ENCODE data around the gene TFAM.

The TFAM gene

DNA sequence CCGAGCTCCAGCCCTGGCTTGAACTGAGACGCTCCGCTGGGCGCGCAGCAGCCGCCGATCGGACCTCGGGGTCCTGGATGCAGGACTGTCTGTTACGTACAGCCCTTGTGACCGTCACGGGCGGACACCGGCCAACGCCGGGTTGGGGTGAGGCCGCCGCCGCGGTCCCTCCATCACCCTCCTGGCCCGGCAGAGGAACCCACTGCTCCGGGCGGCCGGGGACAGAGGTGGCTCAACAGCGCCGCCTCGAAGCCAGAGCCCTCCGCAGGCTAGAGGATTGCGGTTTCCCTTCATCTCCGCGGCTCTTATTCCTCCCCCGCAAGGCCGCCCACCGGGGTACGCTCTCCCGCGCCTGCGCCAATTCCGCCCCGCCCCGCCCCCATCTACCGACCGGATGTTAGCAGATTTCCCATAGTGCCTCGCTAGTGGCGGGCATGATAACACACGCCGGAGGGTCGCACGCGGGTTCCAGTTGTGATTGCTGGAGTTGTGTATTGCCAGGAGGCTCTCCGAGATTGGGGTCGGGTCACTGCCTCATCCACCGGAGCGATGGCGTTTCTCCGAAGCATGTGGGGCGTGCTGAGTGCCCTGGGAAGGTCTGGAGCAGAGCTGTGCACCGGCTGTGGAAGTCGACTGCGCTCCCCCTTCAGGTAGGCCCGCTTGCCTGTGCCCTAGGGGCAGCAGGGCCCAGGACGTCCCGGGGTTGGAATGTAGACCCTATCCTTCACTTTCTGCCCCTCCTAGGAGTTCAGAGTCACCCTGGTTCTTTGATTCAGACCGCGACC, at the start of gene TFAM:
Gene TFAM (plus strand): TSS at position 412 of the 785 bp plus-strand sequence. CDS start 138 bp downstream, at position 550.
- no peak for FAIRE-seq

DNA sequence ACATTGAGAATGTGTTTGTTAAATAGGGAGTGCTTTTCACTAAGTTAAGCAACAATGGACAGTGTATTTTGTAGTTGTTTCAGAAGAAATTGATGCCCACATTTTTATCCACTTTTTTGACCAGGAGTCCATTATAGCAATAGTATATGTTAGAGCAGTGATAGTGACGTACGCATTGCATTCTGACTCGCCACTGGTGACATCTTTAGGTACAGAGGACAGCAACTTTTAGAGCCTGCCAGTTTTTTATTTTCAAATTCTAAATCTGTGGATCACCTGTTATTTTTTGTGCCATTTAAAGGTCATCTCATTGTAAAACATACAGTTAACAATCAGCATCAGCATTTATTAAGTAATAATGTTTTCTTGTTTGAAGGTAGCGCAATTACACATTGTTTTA, 49.0 kb upstream of the TFAM start:
- FAIRE-seq: no peak

DNA sequence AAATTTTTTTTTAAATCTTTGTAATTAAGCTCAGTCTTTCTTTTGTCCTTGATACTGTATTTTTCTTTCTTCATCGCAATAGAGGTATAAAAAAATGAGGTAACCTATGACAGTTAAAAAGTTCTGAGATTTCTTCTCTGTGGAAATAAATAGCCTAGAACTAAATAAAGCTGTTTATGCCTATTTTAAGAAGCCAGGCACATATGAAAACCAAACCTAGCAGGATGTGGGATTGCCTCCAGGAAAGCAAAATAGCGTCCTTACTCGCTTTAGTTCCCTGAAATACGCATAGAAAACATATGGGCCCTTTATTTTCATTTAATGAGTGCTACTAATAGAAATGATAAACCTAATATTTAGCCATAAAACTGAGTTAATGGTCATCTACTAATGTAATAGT, 43.8 kb upstream of the TFAM start:
- no peak for FAIRE-seq

DNA sequence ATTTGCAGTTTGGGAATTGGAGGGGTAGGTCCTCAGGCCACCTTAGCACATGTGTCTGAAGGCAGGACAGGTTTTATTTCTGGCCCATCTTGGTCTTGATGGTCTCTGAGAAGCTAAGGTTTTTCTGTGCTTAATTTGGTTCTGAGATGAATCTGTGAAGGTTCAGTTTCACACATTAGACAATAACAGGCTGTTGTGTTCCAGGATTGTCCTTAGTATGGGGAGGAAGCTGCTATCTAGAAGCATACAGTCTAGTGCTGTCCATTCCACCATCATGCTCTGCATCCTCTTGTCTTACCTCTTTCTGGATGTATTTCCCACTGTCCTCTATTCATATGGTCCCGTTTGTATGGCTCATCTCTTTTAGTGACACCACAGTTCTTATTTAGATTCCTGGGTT, 43.3 kb upstream of the TFAM start:
- no peak for FAIRE-seq

DNA sequence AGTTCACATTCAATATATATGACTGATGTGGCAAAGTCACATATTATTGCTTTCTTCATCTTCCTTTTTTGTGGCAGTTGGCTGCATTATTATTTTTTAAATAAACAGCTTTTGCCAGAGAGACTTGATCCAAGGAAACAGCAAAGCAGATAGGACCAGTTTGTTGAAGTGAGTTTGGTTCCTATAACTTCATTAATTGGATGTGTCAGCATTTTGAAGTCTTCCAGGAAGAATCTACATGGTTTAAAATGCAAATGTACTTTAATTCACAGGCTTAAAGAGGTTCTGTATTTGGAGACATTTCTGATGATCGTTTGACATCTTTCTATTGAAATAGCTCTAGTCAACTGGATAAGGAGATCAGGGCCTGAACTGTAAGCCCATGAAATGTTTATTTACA, 37.2 kb upstream of the TFAM start:
- FAIRE-seq: no peak

DNA sequence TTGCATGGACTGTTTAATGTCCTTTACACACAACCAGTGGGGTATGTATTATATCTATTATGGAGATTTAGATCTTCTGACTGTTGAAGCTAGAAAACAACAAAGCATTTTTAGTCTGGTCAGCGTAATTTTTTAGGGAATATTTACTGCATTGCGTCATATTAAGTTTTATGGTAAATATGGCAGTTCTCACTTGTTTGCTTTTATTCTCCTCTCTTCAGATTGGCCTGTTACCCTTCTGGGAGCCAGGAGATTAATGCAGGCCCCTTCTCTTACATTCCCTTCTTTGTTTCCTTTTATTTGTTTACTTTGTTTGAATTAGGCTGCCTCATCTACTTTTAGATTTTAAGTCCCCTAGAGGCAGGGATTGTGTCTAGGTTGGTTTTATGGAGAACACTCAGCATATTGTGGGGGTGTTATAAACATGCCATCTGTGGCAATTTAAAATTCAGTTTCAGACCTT, 36.6 kb upstream of the TFAM start:
- no peak for FAIRE-seq

DNA sequence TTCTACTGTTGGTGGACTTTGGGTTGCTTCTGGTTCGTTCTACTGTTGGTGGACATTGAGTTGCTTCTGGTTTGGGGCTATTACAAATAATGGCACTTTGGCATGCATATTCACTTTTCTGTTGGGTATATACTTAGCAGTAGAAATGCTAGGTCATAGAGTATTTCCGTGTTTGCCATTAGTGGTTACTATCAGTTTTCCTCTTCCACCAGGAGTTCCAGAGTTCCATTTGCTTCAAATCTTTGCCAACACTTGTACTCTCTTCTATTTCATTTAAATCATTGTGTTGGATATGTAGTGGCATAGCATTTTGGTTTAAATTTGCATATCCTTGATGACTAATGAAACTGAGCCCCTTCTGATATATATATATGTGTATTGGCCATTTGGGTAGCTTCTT, 35.2 kb upstream of the TFAM start:
- no peak for FAIRE-seq

DNA sequence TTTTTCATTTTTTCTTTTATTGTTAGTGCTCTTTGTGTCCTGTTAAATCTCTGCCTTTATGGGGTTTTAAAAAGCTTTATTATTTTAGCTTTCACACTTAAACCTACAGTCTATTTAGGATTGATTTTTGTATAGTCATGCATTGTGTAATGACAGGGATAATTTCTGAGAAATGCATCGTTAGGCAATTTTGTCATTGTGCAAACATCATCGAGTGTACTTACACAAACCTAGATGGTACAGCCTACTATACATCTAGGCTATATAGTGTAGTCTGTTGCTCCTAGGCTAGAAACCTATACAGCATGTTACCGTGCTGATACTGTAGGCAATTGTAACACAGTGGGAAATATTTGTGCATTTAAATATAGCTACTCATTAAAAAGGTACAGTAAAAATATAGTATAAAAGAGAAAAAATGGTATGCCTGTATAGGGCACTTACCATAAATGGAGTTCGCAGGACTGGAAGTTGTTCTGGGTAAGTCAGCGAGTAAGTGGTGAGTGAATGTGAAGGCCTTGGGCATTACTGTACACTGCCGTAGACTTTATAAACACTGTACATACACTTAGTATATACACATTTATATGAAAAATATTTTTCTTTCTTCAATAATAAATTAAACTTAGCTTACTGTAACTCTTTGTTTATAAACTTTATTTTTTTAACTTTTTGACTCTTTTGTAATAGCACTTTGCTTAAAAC, 34.4 kb upstream of the TFAM start:
- no peak for FAIRE-seq

DNA sequence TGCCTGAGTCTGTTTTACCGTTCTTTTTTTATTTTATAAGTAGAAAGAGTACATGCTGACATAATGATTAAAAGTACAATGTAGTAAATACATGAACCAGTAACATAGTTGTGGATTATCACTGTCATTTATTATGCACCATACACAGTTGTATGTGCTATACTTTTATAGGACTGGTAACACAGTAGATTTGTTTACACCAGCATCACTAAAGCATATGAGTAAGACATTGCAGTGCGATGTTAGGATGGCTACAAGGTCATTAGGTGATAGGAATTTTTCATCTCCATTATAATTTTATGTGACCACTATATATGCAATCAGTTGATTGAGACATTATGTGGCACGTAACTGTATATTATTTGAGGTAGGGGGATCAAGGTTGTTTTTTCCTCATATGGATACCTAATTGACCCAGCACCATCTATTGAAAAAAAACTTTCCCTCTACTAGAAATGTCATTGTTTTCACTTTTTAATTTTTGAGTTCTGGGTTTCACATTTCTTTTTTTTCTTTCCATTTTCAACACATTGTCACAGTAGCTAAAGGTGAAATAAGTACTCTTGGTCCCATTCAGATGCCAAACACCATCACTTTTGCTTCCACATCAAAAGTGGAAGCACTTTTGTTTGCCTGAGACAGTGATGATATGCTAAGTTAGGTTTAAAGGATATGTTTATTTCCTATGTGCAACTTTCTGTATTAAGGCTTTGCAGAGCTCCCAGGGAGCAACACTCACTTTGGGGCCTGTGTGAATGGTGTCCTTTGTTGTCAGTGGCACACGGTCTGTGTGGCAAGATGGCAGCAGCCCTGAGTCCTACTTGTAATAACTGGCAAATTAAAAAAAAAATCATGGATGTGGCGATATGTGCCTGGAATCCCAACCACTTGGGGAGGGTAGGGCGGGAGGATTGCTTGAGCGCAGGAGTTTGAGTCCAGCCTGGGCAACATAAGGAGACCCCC, 33.3 kb upstream of the TFAM start:
- no peak for FAIRE-seq

DNA sequence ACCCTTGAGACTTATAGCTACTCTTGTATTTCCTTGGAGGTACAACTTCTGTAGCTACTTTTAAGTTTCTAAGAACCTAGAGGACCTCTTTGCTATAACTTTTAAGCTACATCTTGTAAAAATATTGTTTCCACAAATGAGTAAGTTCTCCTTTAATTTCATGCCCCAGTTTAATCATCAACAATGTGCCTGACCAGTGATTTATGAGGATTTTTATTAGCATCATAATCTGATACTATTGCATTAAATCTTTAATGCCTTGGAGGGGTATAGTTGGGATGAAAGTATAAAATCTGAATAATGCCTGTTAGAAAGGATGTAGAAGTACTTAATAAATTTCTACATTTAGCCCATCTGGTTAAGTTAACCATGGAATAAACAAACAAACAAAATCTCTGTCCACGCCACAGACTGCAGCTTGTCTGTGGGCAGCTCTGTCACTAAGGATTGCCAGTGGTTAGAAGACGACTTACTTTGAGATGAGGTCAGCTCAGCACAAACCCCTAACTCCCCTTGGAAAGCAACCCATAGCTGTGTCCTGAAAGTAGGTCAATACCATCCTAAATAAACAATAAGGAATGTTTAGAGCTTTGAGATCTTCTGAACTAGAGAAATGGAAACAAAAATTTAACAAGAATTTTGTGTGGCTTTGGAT, 32.1 kb upstream of the TFAM start:
- no peak for FAIRE-seq

DNA sequence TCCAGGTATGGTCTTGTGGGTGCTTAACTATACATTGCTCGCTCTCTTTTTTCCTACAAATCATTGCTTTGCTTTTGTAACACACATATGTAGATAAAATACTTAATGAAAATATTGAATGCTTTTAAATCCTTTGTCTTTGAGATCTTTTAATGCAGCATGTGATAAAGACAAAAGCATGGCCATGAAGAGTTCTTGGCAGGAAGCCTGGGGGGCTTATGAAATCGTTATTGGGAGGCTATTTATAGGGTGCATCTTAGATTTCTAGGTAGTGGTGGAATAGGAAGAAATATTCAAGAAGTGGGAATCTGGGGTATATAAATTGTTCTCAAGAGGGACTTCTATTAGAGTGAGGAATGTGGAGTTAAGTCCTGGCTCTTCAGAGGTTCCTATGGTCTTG, 28.5 kb upstream of the TFAM start:
- no peak for FAIRE-seq

DNA sequence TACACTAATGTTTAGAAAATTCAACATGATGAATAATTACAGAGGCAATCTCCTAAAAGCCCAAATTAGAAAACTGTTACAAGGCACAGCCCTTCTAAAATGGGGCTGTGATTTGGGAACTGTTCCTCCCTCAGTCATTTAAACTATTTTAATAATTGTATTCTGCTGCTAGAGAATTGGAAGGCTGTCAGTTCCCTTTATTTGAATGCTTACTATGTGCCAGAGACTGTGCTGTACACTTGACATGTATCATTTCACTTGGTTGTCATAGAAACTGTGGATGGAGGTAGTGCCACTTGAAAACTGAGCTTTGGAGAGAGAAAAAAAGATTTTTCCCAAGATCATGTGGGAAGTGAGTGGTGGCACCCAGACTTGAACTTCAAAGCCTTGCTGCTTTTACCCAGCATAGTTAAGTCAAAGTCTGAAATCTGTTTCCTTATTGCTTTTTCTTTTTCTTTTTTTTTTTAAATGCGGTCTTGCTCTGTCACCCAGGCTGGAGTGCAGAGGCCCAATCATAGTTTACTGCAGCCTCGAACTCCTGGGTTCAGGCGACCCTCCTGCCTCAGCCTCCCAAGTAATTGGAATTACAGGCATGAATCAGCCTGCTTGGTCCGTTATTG, 26.8 kb upstream of the TFAM start:
- FAIRE-seq: no peak

DNA sequence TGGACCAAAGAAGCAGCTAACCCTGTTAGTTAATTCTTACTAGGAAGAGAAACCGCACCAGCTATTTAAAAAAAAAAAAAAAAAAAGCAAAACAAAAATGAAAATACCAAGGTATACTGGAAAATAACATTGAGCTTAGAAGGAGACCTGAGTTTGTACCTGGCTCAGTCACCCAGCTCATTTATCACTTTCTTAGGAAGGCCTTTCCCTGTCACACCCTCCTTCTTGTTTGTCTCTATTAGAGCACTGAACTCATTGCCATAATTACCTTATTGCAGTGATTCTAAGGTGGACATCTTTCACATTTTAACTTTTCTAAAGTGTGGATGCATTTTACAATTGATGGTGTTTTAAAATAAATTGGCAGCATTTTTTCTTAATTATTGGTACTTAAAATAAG, 26.3 kb upstream of the TFAM start:
- no peak for FAIRE-seq

DNA sequence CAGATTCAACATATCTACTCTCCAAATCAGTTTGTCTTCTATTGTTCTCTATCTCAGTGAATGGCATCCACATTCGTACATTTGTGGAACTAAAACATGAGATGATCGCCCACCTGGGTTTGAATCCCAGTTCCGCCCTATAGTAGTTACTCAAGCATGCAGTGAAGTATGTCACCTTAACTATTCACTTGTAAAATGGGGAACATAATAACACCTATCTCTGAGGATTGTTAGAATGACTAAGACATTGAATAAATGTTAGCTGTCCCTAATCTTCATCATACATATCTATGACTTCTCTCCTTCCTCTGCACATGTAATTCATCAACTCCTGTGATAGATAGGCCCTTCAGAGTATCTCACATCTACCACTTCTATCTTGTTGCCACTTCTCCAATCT, 25.7 kb upstream of the TFAM start:
- no peak for FAIRE-seq

DNA sequence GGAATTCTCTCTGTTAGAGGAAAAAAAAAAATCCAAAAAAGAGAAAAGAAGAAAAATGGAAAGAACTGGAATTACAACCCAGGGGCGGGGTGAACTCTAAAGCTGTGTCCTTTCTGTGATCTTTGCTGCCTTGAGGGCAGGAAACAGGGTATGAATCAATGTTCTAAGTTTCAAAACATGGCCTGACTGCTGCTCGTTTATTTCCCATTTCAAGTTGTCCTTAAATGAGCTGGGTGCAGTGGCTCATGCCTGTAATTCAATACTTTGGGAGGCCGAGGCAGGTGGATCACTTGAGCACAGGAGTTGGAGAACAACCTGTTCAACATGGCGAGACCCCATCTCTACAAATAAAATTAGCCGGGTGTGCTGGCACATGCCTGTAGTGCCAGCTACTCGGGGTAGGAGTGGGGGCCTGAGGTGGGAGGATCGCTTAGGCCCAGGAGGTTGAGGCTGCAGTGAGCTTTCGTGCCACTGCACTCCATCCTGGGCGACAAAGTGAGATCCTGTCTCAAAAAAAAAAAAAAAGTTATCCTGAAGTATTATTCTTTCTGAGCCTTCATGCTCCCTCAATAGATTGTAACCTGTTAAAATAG, 24.7 kb upstream of the TFAM start:
- FAIRE-seq: no peak

DNA sequence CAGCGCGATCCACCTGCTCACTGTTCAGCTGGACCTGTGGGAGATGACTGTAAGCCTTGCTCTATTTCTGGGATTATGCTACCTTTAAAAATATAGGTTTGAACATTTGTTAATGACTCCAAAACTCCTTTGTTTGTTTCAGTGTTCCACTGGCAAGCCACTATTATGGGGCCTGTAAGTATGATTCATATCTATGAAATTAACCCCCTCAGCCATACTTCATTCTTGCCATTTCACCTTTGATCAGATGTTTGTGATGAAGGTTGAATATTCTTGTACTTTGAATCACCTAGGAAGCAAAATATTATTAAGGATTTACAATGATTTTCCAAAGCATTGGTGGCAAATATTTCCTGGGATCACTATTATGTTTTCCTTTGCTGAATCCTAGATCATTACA, 23.9 kb upstream of the TFAM start:
- FAIRE-seq: no peak

DNA sequence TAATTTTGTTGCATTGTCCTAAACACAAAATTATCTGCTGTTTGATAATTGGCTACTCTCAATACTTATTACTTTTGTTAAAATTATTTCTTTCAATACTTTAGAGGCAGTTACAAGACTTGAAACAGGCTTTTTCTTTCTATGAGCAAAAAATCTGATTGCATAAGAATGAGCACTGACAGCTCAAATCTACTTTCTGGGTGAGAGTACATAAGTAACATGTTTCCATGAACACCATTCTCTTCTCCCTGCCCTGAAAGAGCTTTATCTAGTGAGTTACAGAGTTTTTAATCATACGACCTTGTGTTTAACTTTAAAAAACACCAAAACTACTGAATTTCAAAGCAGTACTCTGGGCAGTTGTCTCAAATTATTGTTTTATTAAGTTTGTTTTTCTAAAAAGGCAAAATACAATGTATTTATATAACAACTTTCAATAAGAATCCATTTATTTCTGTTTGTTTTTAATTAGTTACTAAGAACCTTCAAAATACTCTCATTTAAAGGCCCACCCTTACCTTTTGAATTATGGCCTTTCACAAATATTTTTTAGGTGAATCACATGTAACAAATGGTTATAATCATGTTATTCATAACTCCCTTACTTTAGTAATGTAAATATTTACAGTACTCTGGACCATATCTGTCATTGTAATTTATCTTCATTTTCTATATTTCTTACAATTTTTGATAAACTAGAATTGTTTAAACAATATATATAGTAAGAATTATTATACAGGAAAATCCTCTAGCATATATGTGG, 23.0 kb upstream of the TFAM start:
- no peak for FAIRE-seq

DNA sequence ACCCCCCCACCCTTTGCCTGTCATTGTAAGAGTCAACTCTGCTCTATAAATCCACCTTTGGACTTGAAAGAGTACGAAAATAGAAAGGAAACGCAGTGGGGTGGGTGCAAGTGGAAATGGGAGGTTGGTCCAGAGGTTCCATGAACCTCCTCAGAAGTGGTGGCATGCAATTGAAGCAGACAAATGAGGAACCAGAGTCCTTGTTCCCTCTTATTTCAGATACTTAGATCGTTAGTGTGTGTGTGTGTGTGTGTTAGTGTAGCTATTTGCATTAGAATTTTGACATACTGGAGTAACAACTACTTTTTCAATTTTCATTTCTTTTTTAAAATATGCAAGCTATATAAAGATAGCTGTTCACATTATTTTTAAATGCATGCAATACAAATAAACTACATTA, 18.1 kb upstream of the TFAM start:
- no peak for FAIRE-seq

DNA sequence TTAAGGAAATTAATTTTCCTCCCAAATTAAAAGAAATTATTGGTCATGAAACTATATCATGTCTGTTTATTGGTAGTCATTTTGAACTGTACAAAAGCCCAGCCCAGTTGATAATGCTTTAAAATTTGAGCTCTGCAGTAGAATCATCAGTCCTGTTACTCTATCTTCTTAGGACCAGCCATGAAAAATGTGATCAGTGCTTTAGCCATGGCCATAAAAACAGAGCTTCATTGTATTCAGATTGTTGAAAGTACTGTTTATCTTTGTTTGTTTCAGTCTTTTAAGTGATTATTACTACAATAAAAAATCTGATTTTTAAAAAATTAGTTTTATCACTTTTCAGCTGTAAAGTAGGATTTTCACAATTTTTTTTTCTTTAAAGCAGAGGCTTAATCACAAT, 13.7 kb upstream of the TFAM start:
- no peak for FAIRE-seq

DNA sequence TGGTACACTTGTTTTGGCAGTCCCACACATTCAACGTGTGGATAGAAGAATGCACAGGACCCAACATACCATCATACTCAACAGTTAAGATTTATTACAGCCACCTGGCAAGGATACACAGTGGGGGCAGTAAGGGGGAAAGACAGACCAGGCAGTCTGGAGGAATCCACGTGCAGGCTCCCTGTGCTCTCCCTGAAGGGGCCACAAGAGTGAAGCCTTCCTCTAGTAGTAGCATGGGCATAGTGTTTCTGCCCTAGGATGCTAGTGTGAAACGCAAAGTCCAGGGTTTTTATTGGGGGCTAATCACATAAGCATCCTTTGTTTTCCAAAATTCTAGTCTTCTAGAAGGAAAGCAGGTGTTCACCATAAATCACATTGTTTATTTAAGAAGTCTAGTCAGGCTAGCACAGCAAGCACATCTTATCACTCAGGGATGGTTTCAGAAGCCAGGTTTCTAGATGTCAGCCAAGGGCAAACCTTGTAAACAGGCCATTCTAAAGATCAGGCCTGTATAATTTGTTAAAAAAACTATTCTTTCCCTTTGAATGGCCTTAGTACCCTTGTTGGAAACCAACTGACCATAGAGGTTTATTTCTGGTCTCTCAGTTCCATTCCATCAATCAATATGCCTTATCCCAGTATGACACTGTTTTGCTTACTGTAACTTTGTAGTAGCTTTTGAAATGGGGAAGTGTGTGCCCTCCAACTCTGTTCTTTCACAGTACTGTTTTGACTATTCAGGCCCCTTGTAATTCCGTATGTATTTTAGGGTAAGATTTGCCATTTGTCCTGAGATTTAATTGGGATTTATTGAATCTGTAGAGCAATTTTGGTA, 12.4 kb upstream of the TFAM start:
- no peak for FAIRE-seq

All from TTC549 (cell line).